H9 (cell line): ENCODE results near the gene CYP4V2. TPM values are rescaled to one million over a fixed set of nuclear protein-coding genes. Genes with fewer than 3 reads are reported as not detected.

Experiments
- DNase-seq: peaks from one replicate; pipeline ENCODE4 v3.0.0-alpha.2; 2017
- H2AFZ ChIP-seq: one replicate; pipeline ENCODE4 v1.6.1; 2013; ENCODE audit warnings: mild to moderate bottlenecking, low read length, control low read depth, moderate library complexity
- H2AK5ac ChIP-seq: 2 replicates; pipeline ENCODE4 v1.6.1; 2013; ENCODE audit warnings: low read length, control low read depth, mixed read lengths; ENCODE audit not compliant: insufficient read length
- H2BK120ac ChIP-seq: one replicate; pipeline ENCODE4 v1.6.1; 2013; ENCODE audit warnings: low read depth, mild to moderate bottlenecking, low read length, control low read depth, inconsistent platforms; ENCODE audit not compliant: poor library complexity, severe bottlenecking
- H2BK12ac ChIP-seq: 2 replicates; pipeline ENCODE4 v1.6.1; 2013; ENCODE audit warnings: low read length, control low read depth, mixed read lengths, low read depth; ENCODE audit not compliant: insufficient read length
- H2BK15ac ChIP-seq: 2 replicates; pipeline ENCODE4 v1.6.1; 2013; ENCODE audit warnings: low read depth, low read length, control low read depth
- H2BK20ac ChIP-seq: one replicate; pipeline ENCODE4 v1.6.1; 2013; ENCODE audit warnings: low read depth, mild to moderate bottlenecking, low read length, control low read depth, inconsistent platforms; ENCODE audit not compliant: poor library complexity, severe bottlenecking
- H2BK5ac ChIP-seq: 2 replicates; pipeline ENCODE4 v1.6.1; 2013; ENCODE audit warnings: low read length, control low read depth, mixed read lengths; ENCODE audit not compliant: insufficient read length
- H3K14ac ChIP-seq: 2 replicates; pipeline ENCODE4 v1.6.1; 2013; ENCODE audit warnings: low read length, control low read depth; ENCODE audit not compliant: insufficient read depth
- H3K18ac ChIP-seq: 2 replicates; pipeline ENCODE4 v1.6.1; 2013; ENCODE audit warnings: low read depth, mild to moderate bottlenecking, mixed read lengths, low read length, control low read depth; ENCODE audit not compliant: insufficient read length
- H3K23ac ChIP-seq: 2 replicates; pipeline ENCODE4 v1.6.1; 2013; ENCODE audit warnings: low read length, control low read depth, mixed read lengths, low read depth; ENCODE audit not compliant: insufficient read length
- H3K23me2 ChIP-seq: 2 replicates; pipeline ENCODE4 v1.6.1; 2013; ENCODE audit warnings: low read depth, mild to moderate bottlenecking, mixed read lengths, low read length, control low read depth; ENCODE audit not compliant: insufficient read length, poor library complexity, severe bottlenecking
- H3K27ac ChIP-seq: 2 replicates; pipeline ENCODE4 v1.5.1; 2013; ENCODE audit warnings: low read length, control low read depth, mixed read lengths, low read depth; ENCODE audit not compliant: insufficient read length
- H3K27me3 ChIP-seq: 2 replicates; pipeline ENCODE4 v1.6.1; 2013; ENCODE audit warnings: low read length, control low read depth, inconsistent platforms; ENCODE audit not compliant: insufficient read depth
- H3K4ac ChIP-seq: 2 replicates; pipeline ENCODE4 v1.6.1; 2013; ENCODE audit warnings: low read depth, mild to moderate bottlenecking, control low read depth, inconsistent platforms, low read length, moderate library complexity
- H3K4me1 ChIP-seq: 2 replicates; pipeline ENCODE4 v1.6.1; 2013; ENCODE audit warnings: low read length, control low read depth, inconsistent platforms; ENCODE audit not compliant: insufficient read depth
- H3K4me2 ChIP-seq: 2 replicates; pipeline ENCODE4 v1.6.1; 2013; ENCODE audit warnings: low read length, control low read depth, mixed read lengths; ENCODE audit not compliant: insufficient read length, insufficient read depth
- H3K56ac ChIP-seq: 2 replicates; pipeline ENCODE4 v1.6.1; 2013; ENCODE audit warnings: low read depth, mild to moderate bottlenecking, mixed read lengths, low read length, control low read depth; ENCODE audit not compliant: insufficient read length
- H3K79me1 ChIP-seq: 2 replicates; pipeline ENCODE4 v1.6.1; 2013; ENCODE audit warnings: low read depth, mild to moderate bottlenecking, moderate library complexity, low read length, control low read depth, inconsistent platforms; ENCODE audit not compliant: insufficient read depth, poor library complexity, severe bottlenecking
- H3K79me2 ChIP-seq: 2 replicates; pipeline ENCODE4 v1.6.1; 2013; ENCODE audit warnings: low read length, control low read depth, inconsistent platforms; ENCODE audit not compliant: insufficient read depth
- H3K9ac ChIP-seq: 2 replicates; pipeline ENCODE4 v1.6.1; 2013; ENCODE audit warnings: low read length, control low read depth, mixed read lengths; ENCODE audit not compliant: insufficient read length; ENCODE audit errors: extremely low read depth
- H3K9me3 ChIP-seq: one replicate; pipeline ENCODE4 v1.6.1; 2013; ENCODE audit warnings: low read depth, low read length, inconsistent platforms; ENCODE audit not compliant: control insufficient read depth
- H3T11ph ChIP-seq: one replicate; pipeline ENCODE4 v1.6.1; 2013; ENCODE audit warnings: mild to moderate bottlenecking, low read length, control low read depth, inconsistent platforms
- H4K20me1 ChIP-seq: one replicate; pipeline ENCODE4 v1.6.1; 2013; ENCODE audit not compliant: control insufficient read depth, insufficient read length, insufficient read depth
- H4K5ac ChIP-seq: 2 replicates; pipeline ENCODE4 v1.6.1; 2013; ENCODE audit warnings: low read depth, mild to moderate bottlenecking, mixed read lengths, low read length, control low read depth; ENCODE audit not compliant: insufficient read length
- H4K8ac ChIP-seq: replicated peaks from 2 replicates; pipeline ENCODE4 v1.6.1; 2013; ENCODE audit warnings: low read length, control low read depth, mixed read lengths, low read depth; ENCODE audit not compliant: insufficient read length
- H4K91ac ChIP-seq: 2 replicates; pipeline ENCODE4 v1.6.1; 2013; ENCODE audit warnings: low read depth, mild to moderate bottlenecking, moderate library complexity, mixed read lengths, low read length, control low read depth; ENCODE audit not compliant: insufficient read length
- H3K27ac Mint-ChIP-seq, 3 experiments: 2 replicates in 2 of 3; 3 replicates in 1 of 3; pipeline ENCODE4 v1.8.0; 2020 to 2021; ENCODE audit warnings: mixed read lengths in 3 of 3, mild to moderate bottlenecking in 1 of 3, moderate library complexity in 1 of 3
- H3K27me3 Mint-ChIP-seq: 2 replicates; pipeline ENCODE4 v1.8.0; 2021; ENCODE audit warnings: low read depth, mild to moderate bottlenecking, moderate library complexity, mixed read lengths
- H3K36me3 Mint-ChIP-seq, 3 experiments: 2 replicates in 2 of 3; 3 replicates in 1 of 3; pipeline ENCODE4 v1.8.0; 2020 to 2021; ENCODE audit warnings: low read depth in 3 of 3, mixed read lengths in 3 of 3; ENCODE audit not compliant: insufficient read depth in 1 of 3
- H3K4me1 Mint-ChIP-seq, 2 experiments: 2 replicates each; pipeline ENCODE4 v1.8.0; 2020; ENCODE audit warnings: mixed read lengths in 2 of 2
- H3K4me3 Mint-ChIP-seq, 2 experiments: 2 replicates in 1 of 2; 3 replicates in 1 of 2; pipeline ENCODE4 v1.8.0; 2020 to 2021; ENCODE audit warnings: mild to moderate bottlenecking in 2 of 2, mixed read lengths in 2 of 2, moderate library complexity in 1 of 2
- H3K9me3 Mint-ChIP-seq, 2 experiments: 2 replicates in 1 of 2; 3 replicates in 1 of 2; pipeline ENCODE4 v1.8.0; 2020; ENCODE audit warnings: mild to moderate bottlenecking in 2 of 2, mixed read lengths in 2 of 2, moderate library complexity in 1 of 2
- WGBS: extraction: QIAGEN DNeasy Blood & Tissue Kit; methylation state at CpG from one replicate; pipeline ENCODE4 v1.1.7; 2013; ENCODE audit warnings: missing lambda C conversion rate, low lambda C conversion rate, mixed read lengths; ENCODE audit not compliant: insufficient read length; ENCODE audit errors: extremely low coverage; 5-methylcytosine and 5-hydroxymethylcytosine counted together
- total RNA-seq: library from RNA; stranded (reverse); gene quantifications from 2 replicates; pipeline ENCODE4 v1.2.1, GENCODE V29; 2021
- TF ChIP-seq, protein P1 (sequence below): fragments of 200-600 bp; sonication (generic); conservative IDR thresholded peaks from 3 replicates; pipeline ENCODE4 v1.8.0; 2021; ENCODE audit warnings: antibody characterized with exemption, mild to moderate bottlenecking

Gene CYP4V2
- total RNA-seq, 1 experiment from 2014 or later: 1.0 TPM

DNA sequence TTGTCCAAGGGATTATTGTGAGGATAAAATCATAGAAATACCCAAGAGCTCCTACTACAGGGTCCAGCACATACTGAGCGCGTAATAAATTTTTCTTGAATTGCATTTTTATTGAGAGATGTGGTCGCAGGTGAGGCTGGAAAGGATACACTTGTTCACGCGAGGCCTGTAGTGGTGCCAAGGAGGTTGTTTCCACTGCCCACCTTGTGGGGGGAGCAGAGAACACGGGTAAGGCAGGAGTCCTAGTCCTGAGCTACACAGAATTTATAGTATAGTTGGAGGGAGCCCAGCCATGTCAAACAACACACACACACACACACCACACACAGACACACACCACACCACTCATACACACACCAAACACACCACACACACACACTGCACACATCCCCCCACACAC, 31.8 kb upstream of the CYP4V2 start:
- Histone ChIP-seq H3K79me1 (no peaks in the 10 kb centered on the region), H3K56ac (no peak overlapping the region), H3T11ph (no peak overlapping the region), H2BK15ac (no peak overlapping the region), H4K8ac (no peak overlapping the region), H2BK12ac (no peak overlapping the region), H3K23ac (no peak overlapping the region), H4K91ac (no peak overlapping the region), H2BK120ac (no peak overlapping the region), H2BK5ac (no peak overlapping the region), H2BK20ac (no peak overlapping the region), H3K79me2 (no peaks in the 10 kb centered on the region), H3K27ac (no peak overlapping the region), H3K4me2 (no peak overlapping the region), H3K14ac (no peak overlapping the region), H3K4ac (no peak overlapping the region), H3K4me1 (0 out of 2 replicates have a peak, but pooled peaks cover 2% of the 10 kb centered on the region), H2AK5ac (no peak overlapping the region), H3K27me3 (no peaks in the 10 kb centered on the region), H3K9ac (no peak overlapping the region), H4K5ac (no peak overlapping the region), H2AFZ (no peak overlapping the region), H3K18ac (no peak overlapping the region), H3K23me2 (peaks cover 3% of the 10 kb centered on the region), H4K20me1 (no peaks in the 10 kb centered on the region), H3K9me3 (no peaks in the 10 kb centered on the region)
- no peak overlapping the region for H3K4me3 Mint-ChIP-seq
- H3K9me3 Mint-ChIP-seq: no peaks in the 10 kb centered on the region
- no peaks in the 10 kb centered on the region for H3K27me3 Mint-ChIP-seq
- H3K27ac Mint-ChIP-seq: no peak overlapping the region
- H3K36me3 Mint-ChIP-seq: peaks cover 1 to 19% (median 11%) of the 10 kb centered on the region in 3 experiments; a peak in 6 of 7 replicates
- peaks cover 7 to 11% of the 10 kb centered on the region in 2 experiments for H3K4me1 Mint-ChIP-seq
- TF ChIP-seq, protein P1, sequence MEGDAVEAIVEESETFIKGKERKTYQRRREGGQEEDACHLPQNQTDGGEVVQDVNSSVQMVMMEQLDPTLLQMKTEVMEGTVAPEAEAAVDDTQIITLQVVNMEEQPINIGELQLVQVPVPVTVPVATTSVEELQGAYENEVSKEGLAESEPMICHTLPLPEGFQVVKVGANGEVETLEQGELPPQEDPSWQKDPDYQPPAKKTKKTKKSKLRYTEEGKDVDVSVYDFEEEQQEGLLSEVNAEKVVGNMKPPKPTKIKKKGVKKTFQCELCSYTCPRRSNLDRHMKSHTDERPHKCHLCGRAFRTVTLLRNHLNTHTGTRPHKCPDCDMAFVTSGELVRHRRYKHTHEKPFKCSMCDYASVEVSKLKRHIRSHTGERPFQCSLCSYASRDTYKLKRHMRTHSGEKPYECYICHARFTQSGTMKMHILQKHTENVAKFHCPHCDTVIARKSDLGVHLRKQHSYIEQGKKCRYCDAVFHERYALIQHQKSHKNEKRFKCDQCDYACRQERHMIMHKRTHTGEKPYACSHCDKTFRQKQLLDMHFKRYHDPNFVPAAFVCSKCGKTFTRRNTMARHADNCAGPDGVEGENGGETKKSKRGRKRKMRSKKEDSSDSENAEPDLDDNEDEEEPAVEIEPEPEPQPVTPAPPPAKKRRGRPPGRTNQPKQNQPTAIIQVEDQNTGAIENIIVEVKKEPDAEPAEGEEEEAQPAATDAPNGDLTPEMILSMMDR: no peak
- no CpG with 5 or more reads among the region's 6 CpGs for WGBS
- DNase-seq: no peak
